HG03378 (cell line): ENCODE results near the gene KRTAP1-3.
"Not testable (repeated sequence)": the region's sequence is repeated elsewhere in the genome, so short reads cannot be mapped to it uniquely, and the experiment has no call there.

Experiments
- ATAC-seq: cut with Tn5 transposase; IDR thresholded peaks from one replicate; pipeline ENCODE4 v1.9.1; 2021; ENCODE audit warnings: mild to moderate bottlenecking, moderate library complexity; ENCODE audit not compliant: unreplicated experiment

Gene KRTAP1-3, protein sequence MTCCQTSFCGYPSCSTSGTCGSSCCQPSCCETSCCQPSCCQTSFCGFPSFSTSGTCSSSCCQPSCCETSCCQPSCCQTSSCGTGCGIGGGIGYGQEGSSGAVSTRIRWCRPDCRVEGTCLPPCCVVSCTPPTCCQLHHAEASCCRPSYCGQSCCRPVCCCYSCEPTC

GRCh38 chr17:41034346-41034935 is at the start of gene KRTAP1-3:
Gene KRTAP1-3 (minus strand): TSS chr17:41034874. CDS start chr17:41034821, 53 bp downstream.
- not testable (repeated sequence) for ATAC-seq

DNA sequence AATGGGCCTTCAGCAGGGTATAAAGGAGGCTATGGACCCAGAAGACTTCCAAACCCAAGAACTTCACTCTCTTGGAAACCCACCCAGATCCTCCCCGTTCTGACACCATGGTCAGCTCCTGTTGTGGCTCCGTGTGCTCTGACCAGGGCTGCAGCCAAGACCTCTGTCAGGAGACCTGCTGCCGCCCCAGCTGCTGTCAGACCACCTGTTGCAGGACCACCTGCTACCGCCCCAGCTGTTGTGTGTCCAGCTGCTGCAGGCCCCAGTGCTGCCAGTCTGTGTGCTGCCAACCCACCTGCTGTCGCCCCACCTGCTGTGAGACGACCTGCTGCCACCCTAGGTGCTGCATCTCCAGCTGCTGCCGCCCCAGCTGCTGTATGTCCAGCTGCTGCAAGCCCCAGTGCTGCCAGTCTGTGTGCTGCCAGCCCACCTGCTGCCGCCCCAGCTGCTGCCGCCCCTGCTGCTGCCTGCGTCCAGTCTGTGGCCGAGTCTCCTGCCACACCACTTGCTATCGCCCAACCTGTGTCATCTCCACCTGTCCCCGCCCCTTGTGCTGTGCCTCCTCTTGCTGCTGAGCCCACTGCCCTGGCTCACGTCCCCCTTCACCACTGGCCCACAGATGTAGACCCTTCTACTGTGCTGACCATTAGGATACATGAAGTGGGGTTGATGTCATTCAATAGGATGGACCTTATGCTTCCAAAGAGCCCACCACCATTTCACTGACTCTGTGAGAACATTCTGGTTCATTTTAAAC is 49.6 kb upstream of the KRTAP1-3 start, which contains the start of gene KRTAP4-7:
TSS of gene KRTAP4-7 (plus strand) at position 51 of the 757 bp plus-strand sequence. CDS start at position 108, 57 bp downstream.
- ATAC-seq = not testable (repeated sequence)

DNA sequence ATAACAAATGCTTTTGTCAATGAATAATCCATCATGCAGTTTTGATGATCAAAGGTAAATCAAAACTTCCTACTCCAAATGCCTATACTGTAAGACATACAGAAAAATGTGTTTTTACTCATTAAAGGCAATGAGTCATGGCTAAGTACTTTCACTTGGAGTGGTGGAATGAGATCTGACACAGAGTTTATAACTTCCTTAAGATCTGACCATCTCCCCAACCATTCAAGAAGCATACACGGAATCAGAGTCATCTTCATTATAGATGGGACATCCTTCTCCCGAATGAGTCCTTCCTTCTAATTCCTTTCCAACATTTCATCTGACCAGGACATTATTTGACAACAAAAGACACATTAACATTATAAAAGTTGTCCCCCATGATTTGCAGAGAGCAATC is 48.8 kb upstream of the KRTAP1-3 start:
- not testable (repeated sequence) for ATAC-seq

- no peak for ATAC-seq
Measured at GRCh38 chr17:41082626-41083025, 48.0 kb upstream of the KRTAP1-3 start.

GRCh38 chr17:41076788-41077187 is 42.1 kb upstream of the KRTAP1-3 start:
- no peak for ATAC-seq

GRCh38 chr17:41073676-41074075 is 39.0 kb upstream of the KRTAP1-3 start:
- no peak for ATAC-seq

DNA sequence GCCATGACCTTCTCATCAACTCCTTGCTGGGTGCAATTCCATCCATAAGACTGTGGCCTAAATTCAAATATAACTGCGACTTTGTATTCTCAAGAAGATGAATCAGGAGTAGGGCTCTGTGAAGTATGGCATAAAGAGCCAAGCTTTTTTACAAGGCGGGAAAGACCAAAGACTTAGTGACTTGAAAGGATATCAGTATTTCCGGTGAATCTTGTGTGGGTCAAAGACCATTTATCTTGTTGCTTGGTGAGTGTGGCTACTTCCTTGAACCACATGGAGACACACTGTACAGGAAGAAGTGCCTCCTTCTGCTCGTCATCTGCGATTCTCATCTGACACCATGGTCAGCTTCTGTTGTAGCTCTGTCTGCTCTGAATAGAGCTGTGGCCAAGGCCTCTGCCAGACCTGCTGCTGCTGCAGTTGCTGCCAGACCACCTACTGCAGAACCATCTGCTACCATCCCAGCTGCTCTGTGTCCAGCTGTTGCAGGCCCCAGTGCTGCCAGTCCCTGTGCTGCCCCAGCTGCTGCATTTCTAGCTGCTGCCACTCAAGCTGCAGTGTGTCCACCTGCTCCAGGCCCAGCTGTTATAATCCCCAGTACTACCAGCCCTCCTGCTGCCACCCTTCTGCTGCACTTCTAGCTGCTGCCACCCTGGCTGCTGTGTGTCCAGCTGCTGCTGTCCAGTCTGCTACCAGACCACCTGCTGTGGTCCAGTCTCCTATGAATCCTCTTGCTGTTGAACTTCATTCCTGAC is 37.1 kb upstream of the KRTAP1-3 start:
- no peak for ATAC-seq

DNA sequence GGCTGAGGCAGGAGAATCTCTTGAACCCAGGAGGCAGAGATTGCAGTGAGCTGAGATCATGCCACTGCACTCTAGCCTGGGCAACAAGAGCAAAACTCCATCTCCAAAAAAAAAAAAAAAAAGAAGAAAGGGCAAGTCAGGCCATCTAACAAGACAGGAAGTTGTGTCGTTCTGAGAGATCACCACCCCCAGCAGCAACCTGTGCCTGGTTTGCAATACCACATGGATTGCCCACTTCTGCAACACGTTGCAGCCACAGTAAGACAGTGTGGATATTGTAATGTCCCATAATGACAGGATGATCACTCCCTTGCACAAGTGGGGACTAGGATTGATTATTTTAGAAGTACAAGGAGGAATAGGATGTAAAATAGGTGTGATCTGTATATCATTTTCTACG is 34.4 kb upstream of the KRTAP1-3 start:
- no peak for ATAC-seq

DNA sequence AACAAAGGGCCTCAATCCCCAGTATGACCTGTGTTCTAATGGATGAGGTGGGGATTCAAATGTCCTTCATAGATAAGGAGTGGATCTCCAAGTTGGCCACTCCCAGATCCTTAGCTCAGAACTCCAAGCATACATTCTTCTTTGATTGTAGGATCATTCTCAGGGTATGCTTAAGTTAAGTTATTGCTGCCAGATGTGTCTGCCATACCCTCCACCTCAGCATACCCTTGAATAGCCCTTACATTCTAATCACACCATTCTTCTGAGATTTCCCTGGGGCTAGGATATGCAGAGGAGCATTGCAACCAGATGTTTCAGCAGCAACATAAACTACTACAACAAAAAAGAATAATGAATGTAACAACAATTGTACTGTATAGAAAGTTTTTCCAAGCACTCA is 32.6 kb upstream of the KRTAP1-3 start:
- ATAC-seq = no peak

DNA sequence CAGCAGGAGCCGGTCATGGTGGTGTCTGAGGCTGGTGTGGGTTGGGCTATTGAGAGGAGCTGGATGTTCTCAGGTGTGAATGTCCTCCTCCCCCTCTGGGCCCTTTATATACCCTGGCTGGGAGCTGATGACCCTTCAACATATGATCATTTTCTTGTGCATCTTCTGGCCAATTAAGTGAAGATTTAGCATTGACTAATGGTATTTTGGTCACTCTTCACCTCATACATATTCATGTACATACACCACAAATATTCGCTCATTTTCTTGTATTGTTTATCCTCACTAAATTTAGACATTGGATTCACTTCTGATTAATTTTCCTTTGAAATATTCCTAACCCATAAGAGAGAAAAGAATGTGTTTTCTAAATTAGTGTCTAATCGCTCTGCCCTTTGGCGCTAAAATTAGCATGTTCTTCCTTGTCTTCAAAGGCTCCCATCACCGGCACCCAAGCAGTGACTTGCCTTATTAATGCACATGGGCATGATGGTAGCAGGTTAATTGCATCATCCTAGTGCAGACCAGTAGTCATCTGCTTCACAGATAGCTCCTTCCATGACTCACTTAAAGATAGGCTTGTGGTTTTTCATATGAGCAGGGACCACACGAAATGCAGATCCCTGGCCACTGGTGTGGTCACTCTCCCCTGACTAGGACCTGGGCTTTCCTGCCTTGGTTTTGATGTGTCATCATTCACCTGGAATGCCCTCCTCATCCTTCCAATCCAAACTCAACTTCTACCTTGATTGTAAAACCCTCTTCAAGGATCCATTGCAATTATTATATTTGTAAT is 31.4 kb upstream of the KRTAP1-3 start, which contains the start of gene KRTAP2-4:
TSS of gene KRTAP2-4 (minus strand) at position 51 of the 796 bp plus-strand sequence. CDS start at position 17, 34 bp downstream.
- no peak for ATAC-seq

GRCh38 chr17:41065016-41065689 is 30.5 kb upstream of the KRTAP1-3 start:
- ATAC-seq = not testable (repeated sequence)

GRCh38 chr17:41064301-41064700 is 29.6 kb upstream of the KRTAP1-3 start:
- no peak for ATAC-seq

DNA sequence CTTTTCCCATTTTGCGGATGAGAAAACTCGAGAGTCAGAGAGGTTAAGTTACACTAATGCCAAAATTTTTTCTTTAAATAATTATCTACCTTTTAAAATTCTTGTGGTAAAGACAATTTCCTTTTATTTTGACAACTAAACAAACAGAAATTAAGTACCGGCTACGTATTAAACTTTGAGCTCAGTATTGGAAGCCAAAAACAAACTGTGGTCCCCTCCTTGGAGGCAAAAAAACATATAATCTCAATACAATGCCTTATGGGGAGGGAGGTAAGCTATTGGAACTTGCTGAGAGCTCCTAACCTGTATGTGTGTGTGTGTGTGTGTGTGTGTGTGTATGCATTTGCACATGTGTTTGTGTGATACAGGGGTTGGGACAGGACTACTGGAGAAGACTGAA is 28.8 kb upstream of the KRTAP1-3 start:
- ATAC-seq = no peak

DNA sequence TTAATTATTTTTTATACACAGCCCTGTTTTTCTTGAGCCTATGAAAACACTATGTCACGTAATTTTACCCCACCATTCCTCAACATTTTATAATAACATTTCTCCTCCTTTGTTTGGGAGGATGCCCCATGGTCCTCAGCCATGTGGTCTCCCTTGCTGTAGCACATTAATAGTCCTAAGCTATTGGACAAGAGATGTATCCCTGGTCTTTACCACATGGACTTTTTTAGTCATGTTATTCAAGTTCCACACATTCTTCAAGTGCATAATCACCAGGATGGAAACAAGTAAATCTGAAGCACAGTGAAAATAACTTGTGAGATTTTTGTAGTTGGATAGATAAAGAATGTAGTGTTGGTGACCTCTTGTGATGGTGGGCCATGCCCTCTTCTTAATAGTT is 27.3 kb upstream of the KRTAP1-3 start:
- ATAC-seq = no peak

- no peak for ATAC-seq
Measured at GRCh38 chr17:41060052-41060604, 25.5 kb upstream of the KRTAP1-3 start, which contains the start of gene KRTAP2-3. Gene KRTAP2-3 (minus strand): TSS chr17:41060114. CDS start chr17:41060050, 64 bp downstream.

GRCh38 chr17:41059276-41060051 is 24.8 kb upstream of the KRTAP1-3 start:
- ATAC-seq = not testable (repeated sequence)

DNA sequence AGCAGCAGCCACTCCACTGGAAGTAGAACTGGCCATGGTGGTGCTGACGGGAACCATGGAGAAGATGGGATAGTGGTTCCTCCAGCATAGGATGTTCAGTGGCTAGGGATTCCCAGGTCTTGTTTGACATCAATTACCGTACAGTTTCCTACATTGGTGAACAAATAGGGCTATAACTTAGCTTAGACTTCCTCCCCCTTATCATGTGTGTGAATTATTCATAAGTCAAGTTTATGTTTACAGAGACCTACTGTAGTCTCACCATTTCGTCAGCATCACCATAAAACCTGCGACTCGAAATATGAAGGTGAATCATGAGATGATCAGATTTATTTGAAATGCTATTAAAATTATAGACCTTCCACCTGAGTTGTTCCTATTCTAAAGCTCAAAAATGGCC is 24.1 kb upstream of the KRTAP1-3 start:
- no peak for ATAC-seq

GRCh38 chr17:41057547-41057946 is 22.9 kb upstream of the KRTAP1-3 start:
- no peak for ATAC-seq

- ATAC-seq = not testable (repeated sequence)
Measured at GRCh38 chr17:41055130-41055529, 20.5 kb upstream of the KRTAP1-3 start, which contains the start of gene KRTAP2-2. Gene KRTAP2-2 (minus strand): TSS chr17:41055230. CDS start chr17:41055211, 19 bp downstream.
